Ascending aorta (tissue), 2 donors: ENCODE measurements around the gene RFT1. TPM values are rescaled to one million over a fixed set of nuclear protein-coding genes. Genes with fewer than 3 reads are reported as not detected.

Experiments
- DNase-seq, 2 donors: peaks; one replicate each; pipeline ENCODE4 v3.0.0-alpha.2; 2019; ENCODE audit warnings: low spot score in 2 of 2
- H3K27ac ChIP-seq, 2 donors: fragments of 200-600 bp; sonication (generic); one replicate each; pipeline ENCODE4 v1.5.1; 2016 to 2017; ENCODE audit warnings: mild to moderate bottlenecking in 1 of 2
- H3K27me3 ChIP-seq: fragments of 200-600 bp; sonication (generic); one replicate; pipeline ENCODE4 v1.5.1; 2017
- H3K36me3 ChIP-seq, 2 donors: fragments of 200-600 bp; sonication (generic); one replicate each; pipeline ENCODE4 v1.5.1; 2016
- H3K4me1 ChIP-seq, 2 donors: fragments of 200-600 bp; sonication (generic); one replicate each; pipeline ENCODE4 v1.5.1; 2016 to 2017; ENCODE audit warnings: mild to moderate bottlenecking in 1 of 2
- H3K4me3 ChIP-seq, 2 donors: fragments of 200-600 bp; sonication (generic); one replicate each; pipeline ENCODE4 v1.5.1; 2016 to 2017; ENCODE audit warnings: mild to moderate bottlenecking in 1 of 2
- H3K9me3 ChIP-seq, 2 donors: fragments of 200-600 bp; sonication (generic); one replicate each; pipeline ENCODE4 v1.5.1; 2016
- intact Hi-C: fragments of 100-400 bp; cut with DNase I; formaldehyde crosslinking; loops from one replicate; pipeline ENCODE4 v1.15.1; 2023
- total RNA-seq: library from RNA; depleted of rRNA; stranded (reverse); fragments of >200 nt; gene quantifications from one replicate; pipeline ENCODE4 v1.1.0, GENCODE V29; 2016
- TF ChIP-seq, protein P1 (sequence below), 3 experiments: fragments of 200-600 bp in 2 of 3; fragments of 450-650 bp in 1 of 3; sonication (generic) in 2 of 3; IDR thresholded peaks; one replicate each; pipeline ENCODE4 v1.5.1; 2016 to 2019; ENCODE audit warnings: antibody characterized with exemption in 3 of 3, mild to moderate bottlenecking in 1 of 3, moderate library complexity in 1 of 3

Gene RFT1
- total RNA-seq, 1 donor from 2014 or later = 12.1 TPM

DNA sequence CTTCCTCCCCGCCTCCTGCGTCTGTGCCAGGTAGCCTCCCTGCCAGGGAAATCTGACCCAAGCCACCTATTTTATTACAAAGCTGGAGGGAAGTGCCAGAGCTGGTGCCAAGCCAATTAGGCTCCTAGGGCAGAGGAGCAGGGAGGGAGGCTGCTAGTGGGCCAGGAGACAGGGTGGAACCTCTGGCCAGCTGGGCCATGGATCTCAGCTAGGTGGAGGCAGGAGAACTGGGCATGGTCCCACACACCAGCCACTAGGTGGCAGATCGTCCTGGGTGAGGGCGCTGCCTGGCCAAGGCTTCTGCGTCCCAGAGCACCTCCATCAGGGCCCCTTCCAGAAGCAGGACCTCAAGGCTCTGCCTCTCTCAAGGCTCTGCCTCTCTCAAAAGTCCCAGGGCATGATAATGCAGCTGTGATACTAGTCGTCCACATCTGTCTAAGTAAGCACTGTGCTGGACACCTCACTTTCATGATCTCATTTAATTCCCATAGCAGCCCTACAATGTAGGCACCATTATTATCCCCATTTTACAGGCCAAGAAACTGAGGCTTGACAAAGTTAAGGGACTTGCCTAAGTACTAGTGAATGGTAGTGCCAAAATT lies 4.5 kb upstream of the RFT1 start:
- H3K9me3 ChIP-seq = no peaks in the 10 kb centered on the region
- intact Hi-C loops = loop anchor here (1.0 to 10.0 kb wide), 3 partner anchors 27 to 210 kb away; partner anchors contain the start of genes DCP1A and PRKCD
- peaks cover 0 to 5% of the 10 kb centered on the region in 2 donors for H3K4me1 ChIP-seq
- no peaks in the 10 kb centered on the region for H3K27me3 ChIP-seq
- peak; percentile 32 to 85 for DNase-seq
- no peaks in the 10 kb centered on the region for H3K36me3 ChIP-seq
- H3K27ac ChIP-seq = peak overlapping the region in 1 of 2 donors; percentile 42
- TF ChIP-seq, protein P1, sequence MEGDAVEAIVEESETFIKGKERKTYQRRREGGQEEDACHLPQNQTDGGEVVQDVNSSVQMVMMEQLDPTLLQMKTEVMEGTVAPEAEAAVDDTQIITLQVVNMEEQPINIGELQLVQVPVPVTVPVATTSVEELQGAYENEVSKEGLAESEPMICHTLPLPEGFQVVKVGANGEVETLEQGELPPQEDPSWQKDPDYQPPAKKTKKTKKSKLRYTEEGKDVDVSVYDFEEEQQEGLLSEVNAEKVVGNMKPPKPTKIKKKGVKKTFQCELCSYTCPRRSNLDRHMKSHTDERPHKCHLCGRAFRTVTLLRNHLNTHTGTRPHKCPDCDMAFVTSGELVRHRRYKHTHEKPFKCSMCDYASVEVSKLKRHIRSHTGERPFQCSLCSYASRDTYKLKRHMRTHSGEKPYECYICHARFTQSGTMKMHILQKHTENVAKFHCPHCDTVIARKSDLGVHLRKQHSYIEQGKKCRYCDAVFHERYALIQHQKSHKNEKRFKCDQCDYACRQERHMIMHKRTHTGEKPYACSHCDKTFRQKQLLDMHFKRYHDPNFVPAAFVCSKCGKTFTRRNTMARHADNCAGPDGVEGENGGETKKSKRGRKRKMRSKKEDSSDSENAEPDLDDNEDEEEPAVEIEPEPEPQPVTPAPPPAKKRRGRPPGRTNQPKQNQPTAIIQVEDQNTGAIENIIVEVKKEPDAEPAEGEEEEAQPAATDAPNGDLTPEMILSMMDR (IDR thresholded peaks at IDR 0.05) = peak; percentile 56 to 80 (median 72)
- H3K4me3 ChIP-seq = no peak overlapping the region

- intact Hi-C loops = loop anchor here (10.0 kb wide), 1 partner anchor 212 kb away; the partner anchor contains the start of gene DCP1A
- TF ChIP-seq, protein P1 (IDR thresholded peaks at IDR 0.05) = no peak
- no peaks in the 10 kb centered on the region for H3K27me3 ChIP-seq
Measured at GRCh38 chr3:53132347-53132746, 2.1 kb upstream of the RFT1 start.

GRCh38 chr3:53131096-53131495 lies 861 bp upstream of the RFT1 start:
- Histone ChIP-seq H3K27ac (peak overlapping the region; percentile 81 to 93), H3K9me3 (no peaks in the 10 kb centered on the region), H3K4me3 (peak overlapping the region; percentile 93 to 96), H3K36me3 (no peaks in the 10 kb centered on the region), H3K4me1 (peaks cover 3 to 12% of the 10 kb centered on the region in 2 donors), H3K27me3 (no peaks in the 10 kb centered on the region)
- TF ChIP-seq, protein P1 (IDR thresholded peaks at IDR 0.05) = no peak
- intact Hi-C loops = loop anchor here (10.0 kb wide), 1 partner anchor 214 kb away; the partner anchor contains the start of gene DCP1A
- no peak for DNase-seq

More at GRCh38 chr3:53132347-53132746, 2.1 kb upstream of the RFT1 start:
- Histone ChIP-seq H3K27ac (no peak overlapping the region), H3K4me1 (peaks cover 3 to 12% of the 10 kb centered on the region in 2 donors), H3K9me3 (no peaks in the 10 kb centered on the region), H3K36me3 (no peaks in the 10 kb centered on the region), H3K4me3 (no peak overlapping the region)
- no peak for DNase-seq

DNA sequence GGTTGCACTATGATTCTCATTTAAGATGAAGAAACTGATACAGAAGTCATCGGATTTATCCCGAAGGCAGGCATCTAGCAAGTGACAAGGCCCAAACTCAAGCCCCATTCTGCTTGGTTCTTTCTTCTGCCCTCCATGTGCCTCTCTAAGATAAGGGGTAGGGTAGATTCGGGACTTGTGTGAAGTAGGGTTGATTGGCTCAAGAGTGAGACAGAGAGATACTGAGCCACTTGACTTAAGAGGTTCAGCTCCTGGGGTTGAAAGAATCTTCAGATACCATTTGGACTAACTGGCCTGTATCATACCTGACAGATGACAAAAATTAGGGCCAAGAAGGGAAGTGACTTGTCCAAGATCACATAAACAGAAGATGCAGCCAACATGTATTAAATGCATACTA lies 891 bp downstream of the RFT1 start:
- DNase-seq = no peak
- TF ChIP-seq, protein P1 (IDR thresholded peaks at IDR 0.05) = no peak
- H3K36me3 ChIP-seq = peaks cover 13 to 14% of the 10 kb centered on the region in 2 donors
- no peaks in the 10 kb centered on the region for H3K27me3 ChIP-seq
- intact Hi-C loops = no loop called here
- peak overlapping the region; percentile 81 to 93 for H3K27ac ChIP-seq
- no peaks in the 10 kb centered on the region for H3K9me3 ChIP-seq
- H3K4me3 ChIP-seq = peak overlapping the region; percentile 93 to 96
- peaks cover 3 to 9% of the 10 kb centered on the region in 2 donors for H3K4me1 ChIP-seq

DNA sequence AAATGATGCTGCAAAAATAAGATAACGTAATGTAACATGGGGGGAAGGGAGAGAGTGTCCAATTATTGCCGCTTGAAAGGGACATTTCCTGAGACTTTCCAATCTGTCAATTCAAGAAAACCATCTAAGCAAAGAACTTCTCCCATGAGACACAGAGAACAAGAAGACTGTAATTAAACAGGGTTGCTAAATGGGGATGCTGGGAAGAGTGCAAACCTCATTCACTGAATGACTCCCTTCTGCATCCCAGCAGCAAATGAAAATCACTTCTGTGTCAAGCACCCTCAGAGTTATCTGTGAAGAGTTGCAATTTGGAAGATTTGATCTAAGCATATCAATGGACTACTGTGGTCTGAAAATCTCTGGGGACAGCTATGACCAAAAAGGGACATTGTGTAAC lies 3.6 kb downstream of the RFT1 start:
- Histone ChIP-seq H3K36me3 (peaks cover 36 to 42% of the 10 kb centered on the region in 2 donors), H3K27ac (no peak overlapping the region), H3K4me3 (no peak overlapping the region), H3K4me1 (peaks cover 3 to 9% of the 10 kb centered on the region in 2 donors), H3K9me3 (no peaks in the 10 kb centered on the region), H3K27me3 (no peaks in the 10 kb centered on the region)
- TF ChIP-seq, protein P1 (IDR thresholded peaks at IDR 0.05) = no peak
- intact Hi-C loops = no loop called here
- DNase-seq = no peak
